ENCODE data around the gene HOXA1.

Gene HOXA1

GRCh38 chr7:27131390-27131819 is 35.6 kb upstream of the HOXA1 start:
- no peak for DNase-seq

- DNase-seq, result no peak
These were observed 35.0 kb upstream of the HOXA1 start, which contains the start of gene HOXA4 for GRCh38 chr7:27130540-27131389. HOXA4 (minus strand) TSS chr7:27130757; CDS start chr7:27130733, 24 bp downstream.

GRCh38 chr7:27129729-27130539 is 34.1 kb upstream of the HOXA1 start:
- no peak for DNase-seq

- DNase-seq, result no peak
These were observed 33.3 kb upstream of the HOXA1 start for GRCh38 chr7:27128776-27129728.

- no peak for DNase-seq
These were observed 32.2 kb upstream of the HOXA1 start for GRCh38 chr7:27128034-27128433.

GRCh38 chr7:27126596-27127327 is 31.0 kb upstream of the HOXA1 start:
- DNase-seq, result no peak

- no peak for DNase-seq
These were observed 30.2 kb upstream of the HOXA1 start for GRCh38 chr7:27125986-27126394.

- no peak for DNase-seq
These were observed 29.3 kb upstream of the HOXA1 start for GRCh38 chr7:27124902-27125689.

- DNase-seq, result no peak
These were observed 28.5 kb upstream of the HOXA1 start for GRCh38 chr7:27124096-27124901.

GRCh38 chr7:27123477-27124053 is 27.8 kb upstream of the HOXA1 start:
- no peak for DNase-seq

- no peak for DNase-seq
These were observed 27.2 kb upstream of the HOXA1 start for GRCh38 chr7:27123007-27123476.

GRCh38 chr7:27122077-27122910 is 26.5 kb upstream of the HOXA1 start:
- no peak for DNase-seq

- no peak for DNase-seq
These were observed 25.9 kb upstream of the HOXA1 start for GRCh38 chr7:27121684-27122076.

GRCh38 chr7:27119412-27119911 is 23.7 kb upstream of the HOXA1 start:
- no peak for DNase-seq

GRCh38 chr7:27118580-27118979 is 22.8 kb upstream of the HOXA1 start:
- DNase-seq, result no peak

- no peak for DNase-seq
These were observed 22.2 kb upstream of the HOXA1 start for GRCh38 chr7:27117887-27118491.

GRCh38 chr7:27116962-27117886 is 21.4 kb upstream of the HOXA1 start:
- DNase-seq, result no peak

Data from NCI-H1694 treated with DMSO at 0.1 percent for 48 hours (cell line).